Middle frontal gyrus (tissue), 1 donor: Measurements from ENCODE around the gene OBI1.
"Not testable (repeated sequence)": the region's sequence is repeated elsewhere in the genome, so short reads cannot be mapped to it uniquely, and the experiment has no call there.

Source experiments
- DNase-seq: peaks from one replicate; pipeline ENCODE4 v3.0.0-alpha.2; 2015; ENCODE audit warnings: low spot score; ENCODE audit errors: extremely low spot score

The OBI1 gene

DNA sequence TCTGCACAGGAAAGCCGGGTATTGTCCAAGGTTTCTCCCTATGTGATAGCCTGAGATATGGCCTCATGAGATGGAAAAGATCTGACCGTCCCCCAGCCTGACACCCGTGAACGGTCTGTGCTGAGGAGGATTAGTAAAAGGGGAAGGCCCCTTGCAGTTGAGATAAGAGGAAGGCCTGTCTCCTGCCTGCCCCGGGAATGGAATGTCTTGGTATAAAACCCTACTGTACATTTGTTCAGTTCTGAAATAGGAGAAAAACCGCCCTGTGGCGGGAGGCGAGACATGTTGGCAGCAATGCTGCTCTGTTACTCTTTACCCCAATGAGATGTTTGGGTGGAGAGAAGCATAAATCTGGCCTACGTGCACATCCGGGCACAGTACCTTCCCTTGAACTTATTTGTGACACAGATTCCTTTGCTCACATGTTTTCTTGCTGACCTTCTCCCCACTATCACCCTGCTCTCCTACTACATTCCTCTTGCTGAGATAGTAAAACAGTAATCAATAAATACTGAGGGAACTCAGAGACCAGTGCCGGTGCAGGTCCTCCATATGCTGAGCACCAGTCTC is 11.8 kb downstream of the OBI1 start:
- DNase-seq = not testable (repeated sequence)

DNA sequence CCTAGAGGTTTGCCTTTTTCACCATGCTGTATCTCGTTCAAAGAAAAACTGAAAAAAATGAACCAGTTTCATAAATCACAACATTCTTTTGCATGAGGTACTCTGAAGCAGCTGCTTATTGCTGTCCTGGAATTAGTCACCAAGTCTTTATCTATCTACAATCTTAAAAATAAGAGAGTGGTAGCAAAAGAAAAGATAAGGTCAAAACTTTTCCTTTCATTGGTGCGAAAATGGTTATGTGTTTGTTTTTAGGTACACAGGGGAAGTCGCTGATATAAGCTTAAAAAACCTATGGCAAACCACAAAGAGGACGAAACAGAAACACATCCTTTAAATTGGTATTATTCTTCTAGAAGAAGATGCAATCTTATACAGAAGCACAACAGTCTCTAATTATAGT is 20.7 kb downstream of the OBI1 start:
- no peak for DNase-seq

DNA sequence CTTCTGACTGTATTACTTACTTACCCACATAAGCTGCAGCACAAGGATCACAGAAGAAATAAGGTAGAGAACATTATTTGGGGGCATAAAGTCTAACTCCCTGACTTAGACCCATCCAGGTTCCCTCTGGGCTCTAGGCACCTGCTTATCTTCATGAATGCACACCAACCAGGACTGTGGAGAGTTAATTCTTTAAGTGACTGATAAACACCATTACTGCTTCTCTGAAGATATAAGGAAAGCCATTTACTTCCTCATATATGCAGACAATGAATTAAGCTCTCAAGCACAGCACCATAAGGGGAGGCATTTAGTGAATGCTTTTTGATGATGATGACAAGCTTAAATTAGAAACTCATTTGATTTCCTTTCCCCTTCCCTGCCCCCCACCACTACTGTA is 22.5 kb downstream of the OBI1 start:
- no peak for DNase-seq

DNA sequence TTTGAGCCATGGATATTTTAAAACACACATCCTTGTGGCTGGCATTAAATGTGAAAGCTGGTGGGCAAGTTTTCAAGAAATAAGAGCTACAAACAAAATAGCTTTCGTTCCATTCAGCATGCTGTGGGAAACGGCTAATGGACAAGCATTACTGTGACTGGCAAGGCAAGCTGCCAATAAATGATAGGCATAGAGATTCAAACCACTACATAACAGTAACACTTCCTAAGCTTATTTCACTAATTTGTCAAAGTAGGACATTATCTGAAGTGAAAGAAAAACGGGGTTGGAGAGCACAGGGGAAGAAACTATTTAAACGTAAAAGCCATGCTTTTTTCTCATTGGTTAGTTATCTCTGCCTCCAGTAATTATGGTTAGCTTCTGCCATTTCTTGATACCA is 26.0 kb downstream of the OBI1 start:
- DNase-seq = no peak

DNA sequence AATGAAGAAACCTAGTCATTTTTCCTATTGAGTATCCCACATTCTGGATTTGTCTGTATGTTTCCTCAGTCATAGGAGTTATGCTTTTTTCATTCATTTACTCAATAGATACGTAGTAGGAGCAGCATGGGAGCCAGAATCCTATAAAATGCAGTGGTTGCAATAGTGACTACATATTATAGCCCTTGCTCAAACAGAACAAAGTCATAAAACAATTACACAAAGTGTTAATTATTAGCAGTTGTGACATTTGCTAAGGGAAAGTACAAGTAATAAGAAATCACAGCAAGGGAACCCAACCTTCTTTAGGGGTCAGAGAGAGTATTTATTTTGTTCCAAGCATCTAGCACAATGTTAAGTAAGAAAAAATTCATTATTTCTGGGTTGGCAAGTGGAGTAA is 27.9 kb downstream of the OBI1 start:
- no peak for DNase-seq

DNA sequence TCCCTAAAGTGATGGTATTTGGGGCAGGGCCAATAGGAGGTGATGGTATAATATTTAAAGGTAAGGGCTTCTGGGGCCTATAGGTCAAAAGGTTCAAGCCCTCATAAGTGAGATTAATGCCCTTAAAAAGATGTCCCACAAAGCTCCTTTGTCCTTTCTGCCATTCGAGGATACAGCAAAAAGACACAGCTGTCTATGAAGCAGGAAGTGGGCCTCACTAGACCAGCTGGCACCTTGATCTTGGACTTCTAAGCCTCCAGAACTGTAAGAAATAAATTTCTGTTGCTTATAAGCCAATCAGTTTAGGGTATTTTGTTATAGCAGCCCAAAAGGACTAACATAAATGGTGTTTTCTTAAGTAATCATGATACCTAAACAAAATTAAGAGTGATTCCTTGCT is 28.4 kb downstream of the OBI1 start:
- no peak for DNase-seq

DNA sequence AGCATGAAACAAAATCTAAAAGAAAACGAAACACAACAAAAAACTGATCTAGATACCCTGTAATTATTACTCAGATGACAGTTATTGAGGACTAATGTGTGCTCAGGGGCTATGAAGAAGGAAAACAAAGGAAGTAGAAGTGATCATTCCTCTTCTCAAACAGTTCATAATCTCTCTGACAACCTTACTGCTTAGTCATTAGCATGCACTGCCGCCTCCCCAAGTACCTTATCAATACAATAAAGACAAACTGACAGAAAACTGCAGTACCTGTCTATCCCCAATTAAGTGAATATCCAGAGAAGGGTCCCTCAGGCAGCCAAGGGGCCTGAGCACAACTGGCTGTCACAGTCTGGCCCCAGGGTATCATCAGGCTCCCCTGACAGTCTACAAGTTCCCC is 33.6 kb downstream of the OBI1 start:
- DNase-seq = no peak

DNA sequence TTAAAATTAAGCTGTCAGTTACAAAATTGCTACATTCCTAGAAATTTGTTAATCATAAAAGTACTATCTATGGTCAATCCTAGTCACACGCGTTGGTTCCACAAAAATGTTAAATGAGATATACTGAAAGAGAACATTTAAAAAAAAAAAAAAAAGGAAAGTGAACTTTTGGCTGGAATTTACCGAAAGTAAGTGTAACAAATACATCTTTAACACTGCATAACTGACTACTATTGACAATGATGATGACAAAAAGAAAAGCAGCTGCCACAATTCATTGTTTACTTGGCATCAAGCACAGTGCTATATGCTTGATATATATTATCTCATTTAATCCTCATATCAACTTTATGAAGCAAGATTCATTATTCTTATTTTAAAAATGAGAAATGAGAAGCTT is 35.8 kb downstream of the OBI1 start:
- DNase-seq = no peak

DNA sequence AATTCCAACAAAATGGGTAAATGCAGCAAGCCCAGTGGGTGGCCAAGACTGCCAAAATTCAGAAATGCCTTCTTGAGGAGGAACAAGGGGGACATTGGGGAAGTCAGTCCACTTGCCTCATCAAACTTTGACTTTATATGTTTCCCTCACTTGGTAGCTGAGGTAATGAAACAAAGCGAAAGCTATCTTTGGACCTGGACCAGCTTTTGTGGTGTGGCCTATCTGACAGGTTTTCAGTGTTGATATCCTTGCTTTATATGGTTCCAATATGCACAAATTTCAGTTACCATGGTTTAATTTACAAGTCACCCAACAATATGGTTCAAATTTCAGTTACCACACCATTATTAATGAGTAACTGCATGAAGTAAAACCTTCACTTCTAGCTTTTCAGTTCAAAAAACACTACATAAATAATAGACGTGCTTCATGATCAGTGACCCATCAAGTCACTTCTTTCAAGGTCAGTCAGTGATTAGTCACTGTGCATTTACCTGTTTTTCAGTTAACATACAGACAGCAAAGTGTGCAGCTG is 38.0 kb downstream of the OBI1 start:
- DNase-seq = no peak

DNA sequence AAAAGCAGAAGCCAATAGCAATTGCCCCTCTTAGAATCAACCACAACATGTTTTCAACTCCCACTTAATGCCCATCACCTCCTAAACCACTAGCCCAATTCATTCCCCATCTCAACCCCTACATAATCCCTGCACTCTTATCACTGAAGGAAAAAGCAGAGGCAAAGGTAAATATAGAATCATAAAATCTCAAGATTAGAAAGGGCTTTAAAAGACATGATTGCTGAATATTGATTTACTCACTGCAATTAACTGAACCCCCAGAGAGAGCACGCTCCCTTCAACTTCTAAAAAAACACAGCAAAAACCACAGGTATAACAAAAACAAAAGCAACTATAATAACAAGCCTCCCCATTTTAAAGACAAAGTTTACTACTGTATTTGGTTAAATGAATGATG is 40.5 kb downstream of the OBI1 start:
- no peak for DNase-seq

DNA sequence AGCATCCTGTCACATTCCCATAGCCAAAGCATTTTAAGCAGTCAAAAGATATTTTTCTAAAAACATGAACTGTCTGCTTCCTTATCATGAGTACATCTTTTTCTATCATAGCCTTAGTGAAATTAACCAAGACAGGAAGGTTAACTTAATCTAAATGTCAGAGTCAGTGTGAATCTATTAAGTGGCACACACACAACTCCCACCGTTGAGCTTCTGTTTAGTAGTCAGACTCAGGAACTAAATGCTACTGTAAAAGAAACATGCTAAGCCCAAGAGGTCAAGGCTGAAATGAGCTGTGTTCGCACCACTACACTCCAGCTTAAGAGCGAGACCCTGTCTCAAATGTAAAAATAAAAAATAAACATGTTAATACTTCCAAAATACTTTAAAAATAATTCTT is 47.9 kb downstream of the OBI1 start:
- no peak for DNase-seq

DNA sequence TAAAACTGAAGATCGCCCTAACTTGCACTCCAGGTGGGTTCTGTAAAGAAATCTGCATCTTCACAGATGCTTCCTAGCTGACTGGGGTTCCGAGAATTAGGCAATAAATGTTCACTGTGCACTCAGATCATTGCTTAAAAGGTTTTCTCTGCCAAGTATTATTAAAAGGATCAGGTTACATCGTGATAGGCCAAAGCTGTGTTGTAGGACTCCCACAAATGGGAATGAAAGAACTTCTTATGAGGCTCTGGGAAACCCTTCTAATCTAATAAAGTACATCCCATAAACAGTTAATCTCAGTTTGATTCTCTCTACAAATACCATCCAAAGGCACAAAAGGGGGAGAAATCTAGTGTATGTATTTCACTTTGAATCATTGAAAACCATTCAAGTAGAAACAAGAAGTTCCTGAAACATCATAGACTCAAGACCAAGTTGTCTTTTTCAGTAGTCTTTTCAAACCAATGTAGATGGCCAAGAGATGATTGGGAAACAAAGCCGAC is 48.5 kb downstream of the OBI1 start:
- no peak for DNase-seq

DNA sequence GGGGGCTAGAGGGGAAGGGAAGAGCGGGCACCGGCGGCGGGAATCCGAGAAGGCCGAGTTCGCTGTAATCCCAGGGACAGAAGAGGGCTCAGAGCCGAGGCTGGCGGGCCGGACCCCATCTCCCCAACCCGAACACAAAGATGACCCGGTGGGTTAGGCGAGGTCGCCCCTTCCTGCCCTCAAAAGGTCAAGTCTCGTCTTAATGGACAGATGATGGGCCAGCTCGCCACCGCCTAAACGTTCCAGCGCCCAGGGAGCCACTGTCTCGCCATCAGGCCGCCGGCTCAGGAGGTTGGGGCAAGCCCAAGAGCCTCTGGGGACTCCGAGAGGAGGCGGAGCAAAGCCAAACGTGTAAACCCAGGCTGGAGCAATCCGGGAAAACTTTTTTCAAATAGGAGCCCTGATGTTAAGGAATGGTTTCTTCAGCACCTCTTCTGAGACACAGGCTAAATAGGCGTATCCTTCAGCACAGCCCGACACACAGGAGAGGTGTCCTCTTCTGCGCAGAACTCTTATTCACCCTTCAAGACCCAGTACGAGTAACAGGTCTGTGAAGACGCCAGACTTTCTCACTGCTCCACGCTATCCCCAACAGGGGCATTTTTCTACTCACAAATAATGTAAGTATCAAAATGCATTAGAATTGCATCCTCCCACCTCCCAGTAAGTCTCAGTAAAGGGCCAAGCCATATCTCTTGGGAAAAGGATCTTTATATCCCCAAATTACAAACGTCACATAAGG is 49.3 kb downstream of the OBI1 start:
- no peak for DNase-seq

DNA sequence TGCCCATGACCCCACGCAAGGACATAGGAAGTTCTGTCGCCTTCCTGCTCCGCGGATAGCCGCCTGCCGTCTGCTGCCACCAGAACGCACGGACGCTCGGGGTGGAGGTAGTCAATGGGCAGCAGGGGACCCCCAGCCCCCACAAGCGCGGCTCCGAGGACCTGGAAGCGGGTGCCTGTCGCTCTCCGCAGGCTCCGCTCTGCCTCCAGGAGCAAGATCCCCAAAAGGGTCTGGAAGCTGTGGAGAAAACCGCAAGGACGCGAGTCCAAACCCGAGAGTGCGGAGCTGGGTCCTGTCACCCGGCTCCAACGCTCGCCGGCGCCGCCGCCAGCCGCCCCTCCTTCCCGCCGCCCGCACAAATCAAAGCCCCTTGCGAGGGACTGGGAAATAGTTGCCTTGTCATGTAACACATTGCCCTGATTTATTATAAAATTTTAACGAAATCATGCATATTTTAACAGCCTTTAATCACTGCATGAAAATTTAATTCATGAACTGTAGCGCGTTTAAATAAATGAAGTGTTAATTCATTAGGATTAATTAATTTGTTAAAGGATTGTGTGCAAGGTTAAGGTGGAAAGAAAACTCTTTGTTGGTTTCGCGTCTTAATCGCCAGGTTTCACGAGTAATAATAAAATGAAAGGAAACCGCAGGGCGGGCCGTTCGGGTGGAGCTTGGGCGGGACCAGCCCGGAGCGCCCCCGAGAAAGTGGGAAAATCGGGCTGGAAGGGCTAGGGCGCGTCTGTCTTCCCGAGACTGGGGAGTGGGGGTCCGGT is 50.1 kb downstream of the OBI1 start:
- DNase-seq = no peak

DNA sequence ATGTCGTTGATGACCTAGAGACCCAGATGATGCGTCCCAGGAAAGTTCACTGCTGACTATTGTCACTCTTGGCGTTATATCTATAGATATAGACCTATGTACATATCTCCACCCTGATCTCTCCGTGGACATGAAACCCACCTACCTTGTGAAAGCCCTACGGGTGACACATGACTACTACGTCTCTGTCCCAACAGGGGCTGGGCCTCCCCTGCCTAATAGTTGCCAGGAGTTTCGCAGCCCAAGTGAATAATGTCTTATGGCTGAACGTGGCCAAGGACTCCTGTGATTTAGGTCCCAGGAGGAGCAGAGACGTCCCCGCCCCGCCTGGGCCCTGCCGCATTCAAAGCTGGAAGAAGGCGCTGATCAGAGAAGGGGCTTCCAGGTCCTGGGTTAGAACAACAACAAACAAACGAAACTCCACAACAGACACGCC is 50.7 kb downstream of the OBI1 start:
- no peak for DNase-seq

DNA sequence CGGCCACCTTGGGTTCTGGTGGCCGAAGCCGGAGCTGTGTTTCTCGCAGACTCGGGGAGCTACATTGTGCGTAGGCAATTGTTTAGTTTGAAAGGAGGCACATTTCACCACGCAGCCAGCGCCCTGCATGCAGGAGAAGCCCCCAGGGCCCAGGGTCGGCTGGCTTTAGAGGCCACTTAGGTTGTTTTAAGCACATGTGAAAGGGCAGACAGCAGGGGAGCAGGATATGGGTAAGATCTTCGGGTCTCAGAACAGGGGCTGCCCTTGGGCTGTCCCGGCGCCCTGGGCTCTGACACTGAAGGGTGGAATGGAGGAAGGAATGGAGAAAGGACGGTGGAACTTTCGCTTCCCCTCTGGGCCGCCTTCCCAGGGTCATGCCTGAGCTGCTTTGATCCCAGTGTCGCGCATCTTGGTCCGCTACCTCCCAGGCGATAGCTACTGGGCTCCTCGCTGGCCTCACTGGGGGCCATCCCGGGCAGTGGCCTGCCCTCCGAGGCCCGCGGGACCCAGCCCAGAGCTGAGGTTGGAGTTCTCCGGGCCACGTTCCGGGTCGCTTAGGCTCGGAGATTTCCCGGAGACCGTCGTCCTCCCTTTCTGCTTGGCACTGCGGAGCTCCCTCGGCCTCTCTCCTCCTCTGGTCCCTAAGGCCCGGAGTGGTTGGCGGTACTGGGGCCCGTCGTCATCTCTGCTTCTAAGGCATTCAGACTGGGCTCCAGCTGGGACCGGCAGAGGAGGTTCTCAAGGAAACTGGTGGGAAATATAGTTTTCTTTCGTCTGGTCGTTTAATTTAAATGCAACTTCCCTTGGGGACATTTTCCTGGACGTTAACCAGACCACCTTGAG is 51.3 kb downstream of the OBI1 start:
- no peak for DNase-seq

DNA sequence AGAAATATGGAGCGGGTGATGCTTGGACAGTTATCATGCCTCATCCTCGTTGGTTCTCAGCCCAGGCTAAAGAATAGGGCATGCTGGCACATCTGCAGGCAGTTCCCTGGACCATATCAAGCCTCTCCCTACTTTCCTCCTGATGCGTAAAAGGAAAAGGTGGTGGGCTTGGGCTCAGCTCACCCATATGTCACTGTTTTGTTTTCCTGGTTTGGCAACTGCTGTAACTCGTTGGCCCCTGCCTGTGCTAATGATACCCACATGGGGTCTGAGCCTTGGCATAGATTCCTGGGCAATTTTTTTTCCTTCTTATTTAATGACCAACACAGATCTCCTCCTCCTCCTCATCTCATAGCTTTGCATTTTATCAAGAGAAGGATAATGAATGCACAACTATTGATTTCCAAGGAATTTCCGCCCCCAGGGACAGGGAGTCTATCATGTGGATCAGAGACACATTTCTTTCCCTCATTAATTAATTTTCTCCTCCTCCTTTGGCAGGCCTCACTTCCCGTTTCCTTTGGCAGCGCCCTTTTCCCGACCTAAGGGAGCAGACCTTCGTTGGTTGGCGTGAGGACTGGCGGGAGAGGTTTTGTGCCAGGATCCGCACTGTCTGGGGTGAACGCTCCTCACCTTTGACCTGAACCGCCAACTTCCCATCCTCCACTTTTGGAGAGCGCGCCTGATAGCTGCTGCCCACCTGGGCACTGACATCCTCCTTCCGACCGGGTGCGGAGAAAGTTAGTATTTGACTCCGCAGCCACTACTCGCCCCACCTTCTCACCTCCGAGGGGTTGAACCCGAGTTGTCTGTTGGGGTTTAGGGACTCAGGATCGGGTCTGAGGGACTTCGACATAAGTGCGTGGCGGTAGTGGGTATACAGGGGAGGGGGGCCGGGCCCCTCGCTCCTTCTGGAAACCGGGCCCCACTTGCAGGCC is 52.2 kb downstream of the OBI1 start:
- DNase-seq = no peak

DNA sequence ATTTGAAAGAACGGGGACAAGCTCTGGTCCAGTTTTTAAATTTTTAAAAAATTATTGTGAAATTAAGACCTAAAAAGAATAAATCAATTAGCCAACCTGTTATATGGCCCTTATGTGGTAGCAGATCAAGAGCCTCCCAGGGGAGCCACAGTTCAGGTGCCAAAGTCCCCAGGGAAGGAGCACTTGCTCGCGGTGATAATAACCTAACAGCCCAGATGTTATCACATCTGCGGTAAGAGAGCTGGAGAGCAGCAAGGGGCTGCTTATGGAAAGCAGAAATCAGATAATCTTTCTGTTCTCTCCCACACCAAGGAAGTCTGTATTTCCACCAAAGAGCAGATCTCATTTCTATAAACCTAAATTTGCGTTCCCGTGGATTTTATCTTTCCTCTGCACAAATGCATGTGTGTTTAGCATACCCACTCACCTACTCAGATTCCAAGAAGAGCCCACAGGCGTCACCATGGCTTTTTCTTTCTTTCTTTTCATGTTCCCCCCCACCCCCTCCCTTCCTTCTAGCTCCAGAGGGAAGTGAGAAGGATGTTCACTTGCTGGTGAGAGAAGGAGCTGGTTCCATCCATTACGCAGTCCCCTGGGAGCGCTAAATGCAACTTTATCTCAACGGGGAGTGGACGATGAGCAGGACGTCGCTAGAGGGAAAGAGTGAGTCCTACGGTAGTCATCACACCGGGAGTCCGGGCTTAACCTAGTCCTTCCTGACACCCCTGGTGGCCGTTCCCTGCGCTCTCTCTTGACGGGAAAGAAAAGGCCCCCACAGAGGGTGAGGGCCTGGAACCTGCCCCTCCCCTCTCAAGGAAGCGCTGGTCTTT is 54.0 kb downstream of the OBI1 start:
- no peak for DNase-seq

DNA sequence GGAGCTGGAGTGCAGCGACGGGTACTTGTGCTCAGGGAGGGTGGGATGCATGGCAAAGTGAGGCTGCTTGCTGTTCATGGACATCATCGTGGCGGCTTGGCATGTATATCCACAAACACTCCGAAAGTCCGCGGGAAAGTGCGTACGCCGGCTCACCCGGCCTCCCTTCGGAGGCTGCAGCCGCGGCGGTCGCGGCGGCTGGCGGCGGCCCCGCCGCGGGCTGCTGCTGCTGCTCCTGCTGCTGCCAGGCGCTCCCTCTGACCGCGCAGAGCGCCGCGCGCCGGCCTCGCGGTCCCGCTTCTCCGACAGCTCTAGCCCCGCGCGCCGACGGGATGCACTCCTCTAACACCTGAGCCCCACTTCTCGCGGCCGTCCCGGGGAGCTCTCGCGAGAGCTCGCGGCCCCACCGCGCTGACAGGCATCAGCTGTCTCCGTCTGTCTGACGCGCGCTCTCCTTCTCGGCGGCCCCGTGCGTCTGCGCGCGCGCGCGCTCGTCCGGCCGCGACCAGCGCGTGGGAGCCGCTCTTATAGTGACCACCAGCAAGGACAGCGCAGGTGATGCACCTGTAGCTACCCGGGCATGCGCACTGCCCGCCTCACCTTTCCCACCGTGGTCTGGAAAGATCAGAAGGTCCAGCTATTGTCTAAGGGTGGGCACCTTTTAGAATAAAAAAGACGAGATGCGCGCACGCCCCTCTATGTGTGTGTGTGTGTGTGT is 55.6 kb downstream of the OBI1 start, which contains the start of gene POU4F1:
TSS of gene POU4F1 (minus strand) at position 313 of the 718 bp plus-strand sequence. CDS start at position 87, 226 bp downstream.
- no peak for DNase-seq
